ENCODE results near the gene MND1.
"Not testable (repeated sequence)": the region's sequence is repeated elsewhere in the genome, so short reads cannot be mapped to it uniquely, and the experiment has no call there.

Gene MND1

DNA sequence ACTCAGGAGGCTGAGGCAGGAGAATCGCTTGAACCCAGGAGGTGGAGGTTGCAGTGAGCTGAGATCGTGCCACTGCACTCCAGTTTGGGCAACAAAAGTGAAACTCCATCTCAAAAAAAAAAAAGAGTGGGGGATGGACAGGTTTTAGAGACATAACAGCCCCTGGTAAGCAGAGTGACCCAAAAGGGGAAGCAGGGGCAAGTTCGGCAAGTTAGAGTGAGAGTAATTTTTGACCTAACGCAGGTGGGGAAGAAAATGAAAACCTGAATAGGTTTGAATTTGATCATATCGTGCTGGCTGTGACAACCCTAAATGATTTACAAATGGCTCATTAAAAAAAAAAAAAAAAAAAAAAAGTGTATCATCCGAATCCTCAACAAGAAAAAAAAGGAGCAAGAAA is 96.0 kb downstream of the MND1 start:
- DNase-seq (ENCODE audit: low read depth): no peak

DNA sequence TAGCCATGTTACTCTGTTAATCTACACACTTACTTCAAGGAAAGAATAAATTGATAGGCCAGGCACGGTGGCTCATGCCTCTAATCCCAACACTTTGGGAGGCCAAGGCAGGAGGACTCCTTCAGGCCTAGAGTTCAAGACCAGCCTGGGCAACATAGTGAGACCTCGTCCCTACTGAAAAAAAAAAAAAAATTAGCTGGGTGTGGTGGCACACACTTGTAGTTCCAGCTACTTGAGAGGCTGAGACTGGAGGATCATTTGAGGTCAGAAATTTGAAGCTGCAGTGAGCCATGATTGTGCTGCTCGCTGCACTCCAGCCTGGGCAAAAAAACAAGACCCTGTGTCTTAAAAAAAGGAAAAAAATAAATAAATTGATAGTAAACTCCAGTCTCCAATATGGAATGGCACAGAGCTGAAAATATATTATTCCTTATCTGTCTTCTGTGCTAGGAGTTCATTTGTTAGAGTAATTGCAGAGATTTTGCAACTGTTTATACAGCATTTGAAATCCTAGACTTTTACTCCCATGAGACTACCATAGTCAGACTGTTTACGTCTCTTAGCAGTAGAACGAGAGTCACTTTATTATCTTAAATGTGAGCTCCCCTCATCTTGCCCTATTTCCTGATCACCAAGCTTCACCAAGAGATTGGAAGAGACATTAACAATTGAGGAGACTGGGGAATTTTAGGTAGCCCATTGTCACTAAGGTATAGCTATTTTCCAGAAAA is 102.9 kb downstream of the MND1 start:
- DNase-seq (ENCODE audit: low read depth): peak; percentile 80

DNA sequence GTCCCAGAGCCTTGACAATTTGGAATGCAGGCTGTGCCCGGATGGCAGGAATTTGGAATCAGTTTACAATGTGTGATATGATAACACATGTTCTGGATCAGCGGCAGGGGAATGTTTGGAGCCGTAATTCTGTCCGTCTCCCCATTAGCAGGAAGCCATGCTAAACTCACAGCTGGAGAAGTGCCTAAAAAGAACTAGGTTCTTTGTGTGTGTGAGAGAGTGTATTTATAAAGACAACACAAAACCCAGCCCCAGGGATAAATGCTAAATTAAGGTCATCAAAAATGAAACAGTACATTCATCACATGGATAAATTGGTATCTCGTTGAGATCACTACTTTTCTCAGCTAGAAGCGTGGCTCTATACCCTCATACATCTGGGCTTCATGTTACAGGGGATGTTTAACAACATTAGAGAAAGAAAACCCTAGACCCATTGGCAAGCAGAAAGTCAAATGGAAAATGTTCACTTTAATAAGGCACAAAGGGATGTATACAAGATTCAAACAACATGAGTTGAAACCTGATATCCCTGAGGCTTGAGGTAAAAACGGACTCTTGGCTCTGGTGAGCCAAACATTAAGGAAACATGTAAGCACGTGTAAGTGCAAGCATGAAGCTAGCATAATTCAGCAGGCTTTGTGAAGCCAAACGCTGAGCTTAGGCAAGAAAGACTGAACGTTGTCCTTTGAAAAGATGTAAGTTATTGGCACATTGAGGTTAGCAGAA is 103.7 kb downstream of the MND1 start:
- DNase-seq (ENCODE audit: low read depth): no peak

DNA sequence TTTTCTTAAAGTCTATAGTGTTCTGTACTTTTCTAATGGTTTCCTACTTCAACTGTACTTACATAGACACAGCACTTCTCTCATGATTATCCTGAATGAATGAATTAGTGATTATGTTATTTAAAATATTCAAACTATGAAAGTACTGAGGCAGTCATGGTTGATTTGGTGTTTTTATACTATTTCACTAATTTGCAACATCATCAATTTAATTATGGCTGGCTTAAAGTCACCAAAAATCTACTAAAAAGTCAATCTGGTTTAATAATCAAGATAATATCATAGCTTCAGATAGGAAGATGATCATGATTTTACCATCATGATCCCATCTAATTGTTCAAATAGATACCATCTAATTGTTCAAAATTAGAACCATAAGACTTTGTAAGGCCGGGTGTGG is 104.8 kb downstream of the MND1 start:
- DNase-seq (ENCODE audit: low read depth): no peak

DNA sequence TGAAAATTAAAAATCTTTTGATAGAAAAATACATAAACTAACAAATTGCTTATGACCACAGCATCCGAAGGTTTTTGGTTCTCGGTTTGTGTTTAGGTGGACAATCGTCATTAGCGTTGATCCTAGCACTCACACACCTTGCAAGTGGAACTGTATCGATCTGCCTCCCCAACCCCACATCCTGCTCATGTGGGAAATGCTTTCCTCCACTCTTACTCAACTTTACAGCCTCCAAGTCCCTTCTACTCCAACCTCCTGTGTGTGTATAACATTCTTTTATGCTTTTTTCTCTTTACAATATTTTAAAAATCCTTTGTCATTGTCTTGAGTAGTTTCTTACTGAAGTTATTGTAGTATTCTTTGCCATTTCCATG is 106.0 kb downstream of the MND1 start:
- DNase-seq (ENCODE audit: low read depth): no peak

DNA sequence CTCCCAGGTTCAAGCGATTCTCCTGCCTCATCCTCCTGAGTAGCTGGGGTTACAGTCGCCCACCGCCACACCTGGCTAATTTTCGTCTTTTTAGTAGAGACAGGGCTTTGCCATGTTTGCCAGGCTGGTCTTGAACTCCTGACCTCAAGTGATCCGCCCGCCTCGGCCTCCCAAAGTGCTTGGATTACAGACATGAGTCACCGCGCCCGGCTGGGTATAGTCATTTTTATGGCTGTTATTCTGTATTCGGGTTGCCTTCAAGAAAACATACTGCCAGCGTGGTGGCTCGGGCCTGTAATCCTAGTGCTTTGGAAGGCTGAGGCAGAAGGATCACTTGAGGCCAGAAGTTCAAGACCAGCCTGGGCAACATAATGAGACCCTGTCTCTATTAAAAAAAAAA is 106.7 kb downstream of the MND1 start:
- not testable (repeated sequence) for DNase-seq (ENCODE audit: low read depth)

DNA sequence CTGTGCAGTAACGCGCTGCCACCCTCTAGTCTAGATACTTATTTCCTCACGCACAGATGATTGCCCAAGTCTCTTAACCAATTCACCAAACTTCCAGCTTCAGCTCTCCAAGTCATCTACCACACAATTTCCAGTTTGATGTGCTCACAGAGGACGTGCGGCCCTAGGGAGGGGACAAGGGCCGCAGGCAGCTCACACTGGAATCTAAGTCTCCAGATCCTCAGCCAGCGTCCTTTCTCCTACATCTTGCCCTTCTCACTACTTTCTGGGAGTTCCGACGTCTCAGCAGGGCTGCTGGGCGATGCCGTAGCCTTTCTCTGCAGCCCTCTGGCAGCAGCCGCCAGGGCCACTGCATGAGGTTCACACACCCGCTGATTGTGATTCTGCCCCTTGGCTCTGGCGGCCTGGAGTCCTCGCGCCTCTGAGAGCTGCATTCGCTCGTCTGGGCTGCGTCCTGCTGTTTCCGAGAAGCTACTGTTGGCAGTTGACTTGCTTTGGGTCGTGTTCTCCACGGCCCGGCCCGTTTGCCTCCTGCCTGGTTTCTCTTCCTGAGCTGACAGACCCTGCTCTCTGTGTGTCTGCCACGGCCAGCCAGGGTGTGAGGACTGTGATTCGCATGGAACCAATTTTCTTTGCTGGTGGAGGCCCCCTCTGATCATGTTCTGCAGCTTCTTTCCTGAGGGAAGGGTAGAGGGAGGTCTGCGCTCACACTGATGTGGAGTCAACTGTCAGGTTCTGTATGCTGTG is 107.6 kb downstream of the MND1 start:
- DNase-seq (ENCODE audit: low read depth): no peak

DNA sequence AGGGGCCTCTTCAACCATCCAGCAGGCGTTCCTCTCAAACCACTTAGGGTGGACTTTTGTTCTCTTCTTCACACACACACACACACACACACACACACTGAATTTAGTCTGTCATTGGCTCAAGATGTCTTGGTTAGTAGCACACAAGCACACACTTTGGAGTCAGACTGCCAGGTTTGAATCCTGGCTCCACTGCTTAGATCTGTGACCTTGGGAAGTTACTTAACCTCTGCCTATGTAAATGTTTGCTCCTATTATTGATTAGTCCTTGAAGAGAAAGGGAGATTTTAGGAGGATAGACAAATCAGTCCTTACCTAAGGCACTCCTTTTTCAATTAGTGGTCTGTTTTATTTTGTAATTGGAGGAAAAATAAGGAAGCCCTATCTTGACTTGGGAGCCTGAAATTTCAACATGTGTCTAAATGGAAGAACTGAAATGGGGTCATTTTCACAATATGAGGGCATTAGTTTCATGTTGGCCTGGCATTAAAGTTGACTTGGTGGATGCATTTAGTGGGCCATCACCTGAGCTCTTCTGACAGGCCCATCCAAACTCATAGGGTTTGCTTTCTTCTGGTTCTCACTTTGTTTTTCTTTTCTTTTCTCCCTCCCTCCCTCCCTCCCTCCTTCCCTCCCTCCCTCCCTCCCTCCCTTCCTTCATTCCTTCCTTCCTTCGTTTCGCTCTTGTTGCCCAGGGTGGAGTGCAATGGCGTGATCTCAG is 108.3 kb downstream of the MND1 start:
- no peak for DNase-seq (ENCODE audit: low read depth)

DNA sequence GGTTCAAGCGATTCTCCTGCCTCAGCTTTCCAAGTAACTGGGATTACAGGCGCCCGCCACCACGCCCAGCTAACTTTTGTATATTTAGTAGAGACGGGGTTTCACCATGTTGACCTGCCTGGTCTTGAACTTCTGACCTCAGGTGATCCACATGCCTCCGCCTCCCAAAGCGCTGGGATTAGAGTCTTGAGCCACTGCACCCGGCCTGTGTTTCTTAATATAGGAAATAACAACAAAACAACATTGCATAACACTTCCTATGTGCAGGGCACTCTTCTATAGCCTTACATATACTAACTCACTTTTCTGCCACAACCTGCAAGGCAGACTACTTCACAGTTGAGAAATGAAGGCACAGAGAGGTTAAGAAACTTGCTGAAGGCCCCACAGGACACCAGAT is 108.9 kb downstream of the MND1 start:
- DNase-seq (ENCODE audit: low read depth): no peak

DNA sequence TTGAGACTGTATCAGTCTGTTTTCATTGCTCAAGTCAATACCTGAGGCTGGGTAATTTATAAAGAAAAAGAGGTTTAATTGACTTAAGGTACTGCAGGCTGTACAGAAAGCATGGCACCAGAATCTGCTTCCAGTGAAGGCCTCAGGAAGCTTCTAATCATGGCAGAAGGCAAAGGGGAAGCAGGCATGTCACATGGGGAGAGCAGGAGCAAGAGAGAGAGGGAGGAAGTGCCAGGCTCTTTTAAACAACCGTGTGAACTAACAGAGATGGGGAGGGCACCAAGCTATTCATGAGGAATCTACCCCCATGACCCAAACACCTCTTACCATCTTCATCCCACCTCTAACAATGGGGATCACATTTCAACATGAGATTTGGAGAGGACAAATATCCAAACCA is 114.5 kb downstream of the MND1 start:
- DNase-seq (ENCODE audit: low read depth): no peak

DNA sequence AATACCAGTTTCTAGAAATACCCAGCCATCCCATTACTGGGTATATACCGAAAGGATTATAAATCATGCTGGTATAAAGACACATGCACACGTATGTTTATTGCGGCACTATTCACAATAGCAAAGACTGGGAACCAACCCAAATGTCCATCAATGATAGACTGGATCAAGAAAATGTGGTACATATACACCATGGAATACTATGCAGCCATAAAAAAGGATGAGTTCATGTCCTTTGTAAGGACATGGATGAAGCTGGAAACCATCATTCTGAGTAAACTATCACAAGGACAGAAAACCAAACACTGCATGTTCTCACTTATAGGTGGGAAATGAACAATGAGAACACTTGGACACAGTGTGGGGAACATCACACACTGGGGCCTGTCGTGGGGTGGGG is 117.1 kb downstream of the MND1 start:
- not testable (repeated sequence) for DNase-seq (ENCODE audit: low read depth)

DNA sequence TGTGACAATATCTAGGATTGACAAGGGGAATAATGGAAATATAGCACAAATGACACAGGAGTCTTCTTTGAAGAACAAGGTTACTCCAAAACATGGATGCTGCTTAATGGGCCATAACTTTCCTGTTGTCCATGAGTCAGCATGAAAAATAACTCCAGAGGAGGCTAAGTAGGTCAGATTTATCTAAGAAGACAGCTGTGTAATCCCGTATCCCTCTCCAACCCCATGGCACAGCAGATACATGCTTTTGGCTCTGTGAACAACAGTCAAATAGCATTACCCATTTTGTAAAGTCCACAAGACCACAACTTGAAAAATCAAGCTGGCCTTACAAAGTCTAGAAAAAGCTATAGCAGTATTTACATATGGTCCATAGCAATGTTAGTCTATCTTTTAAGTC is 119.6 kb downstream of the MND1 start:
- DNase-seq (ENCODE audit: low read depth): no peak
